ENCODE results near the gene PLEKHA5. TPM values are rescaled to one million over a fixed set of nuclear protein-coding genes. Genes with fewer than 3 reads are reported as not detected.

PLEKHA5 gene, protein sequence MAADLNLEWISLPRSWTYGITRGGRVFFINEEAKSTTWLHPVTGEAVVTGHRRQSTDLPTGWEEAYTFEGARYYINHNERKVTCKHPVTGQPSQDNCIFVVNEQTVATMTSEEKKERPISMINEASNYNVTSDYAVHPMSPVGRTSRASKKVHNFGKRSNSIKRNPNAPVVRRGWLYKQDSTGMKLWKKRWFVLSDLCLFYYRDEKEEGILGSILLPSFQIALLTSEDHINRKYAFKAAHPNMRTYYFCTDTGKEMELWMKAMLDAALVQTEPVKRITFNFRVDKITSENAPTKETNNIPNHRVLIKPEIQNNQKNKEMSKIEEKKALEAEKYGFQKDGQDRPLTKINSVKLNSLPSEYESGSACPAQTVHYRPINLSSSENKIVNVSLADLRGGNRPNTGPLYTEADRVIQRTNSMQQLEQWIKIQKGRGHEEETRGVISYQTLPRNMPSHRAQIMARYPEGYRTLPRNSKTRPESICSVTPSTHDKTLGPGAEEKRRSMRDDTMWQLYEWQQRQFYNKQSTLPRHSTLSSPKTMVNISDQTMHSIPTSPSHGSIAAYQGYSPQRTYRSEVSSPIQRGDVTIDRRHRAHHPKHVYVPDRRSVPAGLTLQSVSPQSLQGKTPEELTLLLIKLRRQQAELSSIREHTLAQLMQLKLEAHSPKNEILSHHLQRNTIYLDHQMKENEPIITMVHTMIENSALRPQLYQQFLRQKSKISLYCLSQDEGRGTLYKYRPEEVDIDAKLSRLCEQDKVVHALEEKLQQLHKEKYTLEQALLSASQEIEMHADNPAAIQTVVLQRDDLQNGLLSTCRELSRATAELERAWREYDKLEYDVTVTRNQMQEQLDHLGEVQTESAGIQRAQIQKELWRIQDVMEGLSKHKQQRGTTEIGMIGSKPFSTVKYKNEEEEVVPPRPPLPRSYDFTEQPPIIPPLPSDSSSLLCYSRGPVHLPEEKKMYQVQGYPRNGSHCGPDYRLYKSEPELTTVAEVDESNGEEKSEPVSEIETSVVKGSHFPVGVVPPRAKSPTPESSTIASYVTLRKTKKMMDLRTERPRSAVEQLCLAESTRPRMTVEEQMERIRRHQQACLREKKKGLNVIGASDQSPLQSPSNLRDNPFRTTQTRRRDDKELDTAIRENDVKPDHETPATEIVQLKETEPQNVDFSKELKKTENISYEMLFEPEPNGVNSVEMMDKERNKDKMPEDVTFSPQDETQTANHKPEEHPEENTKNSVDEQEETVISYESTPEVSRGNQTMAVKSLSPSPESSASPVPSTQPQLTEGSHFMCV
- 43.7 and 54.9 TPM in 2 replicates for total RNA-seq

DNA sequence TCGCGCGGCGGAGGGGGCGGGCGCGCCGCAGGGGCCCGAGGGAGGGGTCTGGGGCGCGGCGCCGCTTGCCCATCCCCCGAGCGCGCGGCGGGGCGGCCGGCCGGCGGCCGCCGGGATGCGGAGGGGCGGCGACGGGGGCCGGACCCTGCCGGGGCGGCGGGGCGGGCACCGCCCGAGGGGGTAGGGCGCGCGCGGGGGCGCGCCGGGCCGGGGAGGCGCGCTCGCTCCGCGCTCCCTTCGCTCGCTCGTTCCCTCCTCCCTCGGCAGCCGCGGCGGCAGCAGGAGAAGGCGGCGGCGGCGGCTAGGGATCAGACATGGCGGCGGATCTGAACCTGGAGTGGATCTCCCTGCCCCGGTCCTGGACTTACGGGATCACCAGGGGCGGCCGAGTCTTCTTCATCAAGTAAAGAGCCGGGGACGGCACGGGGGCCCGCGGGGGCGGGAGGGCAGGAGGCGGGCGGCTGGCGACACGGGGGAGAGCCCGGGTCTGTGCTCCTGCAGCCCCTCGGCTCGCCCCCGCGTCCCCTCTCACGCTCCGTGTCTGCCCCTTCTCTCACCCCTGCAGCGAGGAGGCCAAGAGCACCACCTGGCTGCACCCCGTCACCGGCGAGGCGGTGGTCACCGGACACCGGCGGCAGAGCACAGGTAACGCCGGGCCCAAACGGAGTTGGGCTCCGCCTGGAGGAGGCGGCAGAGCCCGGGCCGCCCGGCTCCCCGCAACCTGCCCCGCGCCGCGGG is at the start of gene PLEKHA5:
Gene PLEKHA5, plus strand, starts transcription at position 248 of the 738 bp plus-strand sequence. Its CDS starts 67 bp downstream, at position 315.

